Vagina (tissue), 2 donors: Measurements from ENCODE around the gene CNTLN. TPM values are rescaled to one million over a fixed set of nuclear protein-coding genes. Genes with fewer than 3 reads are reported as not detected.
"Not testable (repeated sequence)": the region's sequence is repeated elsewhere in the genome, so short reads cannot be mapped to it uniquely, and the experiment has no call there.

Source experiments
- DNase-seq, 2 donors: peaks; one replicate each; pipeline ENCODE4 v3.0.0-alpha.2; 2017; ENCODE audit errors: extremely low spot score in 2 of 2
- H3K27ac ChIP-seq: fragments of 200-600 bp; sonication (generic); one replicate; pipeline ENCODE4 v1.5.1; 2019
- H3K27me3 ChIP-seq: fragments of 200-600 bp; sonication (generic); one replicate; pipeline ENCODE4 v1.5.1; 2019
- H3K36me3 ChIP-seq, 2 donors: fragments of 200-600 bp; sonication (generic); one replicate each; pipeline ENCODE4 v1.5.1; 2017 to 2019
- H3K4me1 ChIP-seq: fragments of 200-600 bp; sonication (generic); one replicate; pipeline ENCODE4 v1.5.1; 2019
- H3K4me3 ChIP-seq, 2 donors: fragments of 200-600 bp; sonication (generic); 1 replicate in 1 of 2; 2 replicates in 1 of 2; pipeline ENCODE4 v1.5.1; 2016 to 2019
- H3K9me3 ChIP-seq: fragments of 200-600 bp; sonication (generic); one replicate; pipeline ENCODE4 v1.5.1; 2019
- CTCF ChIP-seq, 3 experiments: fragments of 450-650 bp in 2 of 3; fragments of 200-600 bp in 1 of 3; sonication (generic) in 1 of 3; IDR thresholded peaks; one replicate each; pipeline ENCODE4 v1.5.1; 2017 to 2019; ENCODE audit warnings: antibody characterized with exemption in 3 of 3, mild to moderate bottlenecking in 2 of 3, moderate library complexity in 2 of 3
- POLR2A ChIP-seq, 2 donors: fragments of 450-650 bp; IDR thresholded peaks; one replicate each; pipeline ENCODE4 v1.6.1; 2017; ENCODE audit warnings: antibody characterized with exemption in 2 of 2, mild to moderate bottlenecking in 2 of 2, moderate library complexity in 2 of 2
- POLR2AphosphoS5 ChIP-seq, 2 donors: sonication (generic); formaldehyde crosslinking; IDR thresholded peaks; one replicate each; pipeline ENCODE4 v1.9.0; 2017; ENCODE audit warnings: antibody characterized with exemption in 2 of 2, mild to moderate bottlenecking in 2 of 2, low read depth in 1 of 2; ENCODE audit not compliant: insufficient read depth in 1 of 2
- intact Hi-C: fragments of 100-400 bp; cut with DNase I; formaldehyde crosslinking; loops from one replicate; pipeline ENCODE4 v1.15.1; 2023
- total RNA-seq: library from RNA; depleted of rRNA; stranded (reverse); fragments of >200 nt; gene quantifications from one replicate; pipeline ENCODE4 v1.2.3, GENCODE V29; 2016

CNTLN gene
- total RNA-seq, 1 donor from 2014 or later = 13.3 TPM

- DNase-seq = no peak
- intact Hi-C loops = no loop called here
- H3K27ac ChIP-seq = no peak overlapping the region
- H3K27me3 ChIP-seq = no peaks in the 10 kb centered on the region
- TF ChIP-seq POLR2AphosphoS5 (IDR thresholded peaks at IDR 0.05; ENCODE audit: insufficient read depth in 1 of 2, low read depth in 1 of 2) = no peak
- TF ChIP-seq POLR2A (IDR thresholded peaks at IDR 0.05) = no peak
- TF ChIP-seq CTCF (IDR thresholded peaks at IDR 0.05) = no peak
- H3K4me1 ChIP-seq = no peaks in the 10 kb centered on the region
- no peak overlapping the region for H3K4me3 ChIP-seq
- H3K9me3 ChIP-seq = no peaks in the 10 kb centered on the region
- no peaks in the 10 kb centered on the region for H3K36me3 ChIP-seq
Observed at GRCh38 chr9:17229945-17230560, 95.2 kb downstream of the CNTLN start.

- no peaks in the 10 kb centered on the region for H3K9me3 ChIP-seq
- H3K27me3 ChIP-seq = no peaks in the 10 kb centered on the region
- no peak for DNase-seq
- H3K4me3 ChIP-seq = no peak overlapping the region
- no peak for TF ChIP-seq CTCF (IDR thresholded peaks at IDR 0.05)
- H3K36me3 ChIP-seq = no peaks in the 10 kb centered on the region
- no peak overlapping the region for H3K27ac ChIP-seq
- intact Hi-C loops = no loop called here
- H3K4me1 ChIP-seq = no peaks in the 10 kb centered on the region
Observed at GRCh38 chr9:17230646-17231045, 95.8 kb downstream of the CNTLN start.

GRCh38 chr9:17236147-17236546 is 101.3 kb downstream of the CNTLN start:
- Histone ChIP-seq H3K27me3 (no peaks in the 10 kb centered on the region), H3K4me3 (no peak overlapping the region), H3K9me3 (no peaks in the 10 kb centered on the region), H3K27ac (no peak overlapping the region), H3K36me3 (no peaks in the 10 kb centered on the region), H3K4me1 (no peaks in the 10 kb centered on the region)
- TF ChIP-seq POLR2AphosphoS5 (IDR thresholded peaks at IDR 0.05; ENCODE audit: insufficient read depth in 1 of 2, low read depth in 1 of 2) = no peak
- no peak for TF ChIP-seq CTCF (IDR thresholded peaks at IDR 0.05)
- no peak for TF ChIP-seq POLR2A (IDR thresholded peaks at IDR 0.05)
- no peak for DNase-seq
- intact Hi-C loops = no loop called here

- DNase-seq = no peak
- H3K9me3 ChIP-seq = peaks cover 19% of the 10 kb centered on the region
- no peak overlapping the region for H3K4me3 ChIP-seq
- no peaks in the 10 kb centered on the region for H3K4me1 ChIP-seq
- no peaks in the 10 kb centered on the region for H3K27me3 ChIP-seq
- no peaks in the 10 kb centered on the region for H3K36me3 ChIP-seq
- no peak overlapping the region for H3K27ac ChIP-seq
- TF ChIP-seq POLR2A (IDR thresholded peaks at IDR 0.05) (no peak), CTCF (IDR thresholded peaks at IDR 0.05) (no peak), POLR2AphosphoS5 (IDR thresholded peaks at IDR 0.05; ENCODE audit: insufficient read depth in 1 of 2, low read depth in 1 of 2) (no peak)
- intact Hi-C loops = no loop called here
Observed at GRCh38 chr9:17246770-17247169, 111.9 kb downstream of the CNTLN start.

- DNase-seq = no peak
- H3K36me3 ChIP-seq = no peaks in the 10 kb centered on the region
- H3K27me3 ChIP-seq = no peaks in the 10 kb centered on the region
- peaks cover 19% of the 10 kb centered on the region for H3K9me3 ChIP-seq
- no peak overlapping the region for H3K27ac ChIP-seq
- no peaks in the 10 kb centered on the region for H3K4me1 ChIP-seq
- intact Hi-C loops = no loop called here
- no peak overlapping the region for H3K4me3 ChIP-seq
- TF ChIP-seq POLR2AphosphoS5 (IDR thresholded peaks at IDR 0.05; ENCODE audit: insufficient read depth in 1 of 2, low read depth in 1 of 2) (no peak), POLR2A (IDR thresholded peaks at IDR 0.05) (no peak), CTCF (IDR thresholded peaks at IDR 0.05) (no peak)
Observed at GRCh38 chr9:17251100-17251499, 116.3 kb downstream of the CNTLN start.

GRCh38 chr9:17268531-17269188 is 133.8 kb downstream of the CNTLN start:
- DNase-seq, H3K4me1 ChIP-seq, H3K27me3 ChIP-seq, H3K27ac ChIP-seq, H3K4me3 ChIP-seq, intact Hi-C loops, H3K9me3 ChIP-seq, H3K36me3 ChIP-seq: not testable (repeated sequence)
